IMR-90 (cell line): ENCODE data around the gene CARD18. TPM values are rescaled to one million over a fixed set of nuclear protein-coding genes. Genes with fewer than 3 reads are reported as not detected.

ENCODE experiments used
- ATAC-seq: fragments of 200-7000 bp; cut with Tn5 transposase; 2 replicates; pipeline ENCODE4 v1.9.1; 2020; ENCODE audit warnings: low read depth, mild to moderate bottlenecking, moderate library complexity
- BruUV-seq: library from RNA; stranded (reverse); fragments of 400-500 nt; replicated peaks from 2 replicates; lab custom pipeline; 2021; lab: Mats Ljungman, UMichigan
- CTCF ChIA-PET: fragments of 300-600 bp; formaldehyde crosslinking; extraction: SDS; loops from one replicate; lab custom pipeline; 2021; ENCODE audit warnings: antibody characterized with exemption; lab: Yijun Ruan, JAX
- POLR2A ChIA-PET: fragments of 300-600 bp; sonication (Branson Sonifier 250); formaldehyde crosslinking; loops from one replicate; lab custom pipeline; 2022; ENCODE audit warnings: antibody characterized with exemption; ENCODE audit not compliant: unreplicated experiment; lab: Charles Lee
- DNase-seq: peaks from one replicate; pipeline ENCODE4 v3.0.0; 2013
- H2AFZ ChIP-seq: replicated peaks from 2 replicates; pipeline ENCODE3; 2013; ENCODE audit warnings: low read length, mild to moderate bottlenecking; ENCODE audit not compliant: poor library complexity
- H2AK5ac ChIP-seq: 2 replicates; pipeline ENCODE4 v1.6.1; 2013; ENCODE audit warnings: low read depth, low read length, inconsistent platforms
- H2AK9ac ChIP-seq: replicated peaks from 2 replicates; pipeline ENCODE3; 2013; ENCODE audit warnings: mild to moderate bottlenecking, low read depth, low read length, moderate library complexity; ENCODE audit not compliant: poor library complexity
- H2BK120ac ChIP-seq: 2 replicates; pipeline ENCODE4 v1.6.1; 2013; ENCODE audit warnings: low read depth, low read length, inconsistent platforms
- H2BK15ac ChIP-seq: 3 replicates; pipeline ENCODE4 v1.6.1; 2013; ENCODE audit warnings: low read depth, low read length, inconsistent platforms
- H2BK20ac ChIP-seq: 2 replicates; pipeline ENCODE4 v1.6.1; 2013; ENCODE audit warnings: low read depth, mild to moderate bottlenecking, inconsistent platforms, low read length, moderate library complexity
- H2BK5ac ChIP-seq: 2 replicates; pipeline ENCODE4 v1.6.1; 2013; ENCODE audit warnings: mild to moderate bottlenecking, low read depth, low read length, inconsistent platforms; ENCODE audit not compliant: poor library complexity, severe bottlenecking
- H3K14ac ChIP-seq: replicated peaks from 2 replicates; pipeline ENCODE4 v1.6.1; 2013; ENCODE audit warnings: low read depth, low read length, inconsistent platforms
- H3K18ac ChIP-seq: 2 replicates; pipeline ENCODE4 v1.6.1; 2013; ENCODE audit warnings: low read depth, low read length, control low read depth
- H3K23ac ChIP-seq: 2 replicates; pipeline ENCODE4 v1.6.1; 2013; ENCODE audit warnings: low read depth, low read length, inconsistent platforms
- H3K27ac ChIP-seq: 2 replicates; pipeline ENCODE4 v1.5.1; 2013; ENCODE audit warnings: mild to moderate bottlenecking, control low read depth, low read length; ENCODE audit not compliant: insufficient read depth
- H3K27me3 ChIP-seq: 2 replicates; pipeline ENCODE4 v1.6.1; 2013; ENCODE audit warnings: low read length; ENCODE audit not compliant: control insufficient read depth, insufficient read depth
- H3K36me3 ChIP-seq: 2 replicates; pipeline ENCODE4 v1.6.1; 2013; ENCODE audit warnings: low read length, mixed read lengths; ENCODE audit not compliant: control insufficient read depth, insufficient read depth
- H3K4ac ChIP-seq: 2 replicates; pipeline ENCODE4 v1.6.1; 2013; ENCODE audit warnings: low read depth, low read length, inconsistent platforms
- H3K4me1 ChIP-seq: 2 replicates; pipeline ENCODE4 v1.6.1; 2013; ENCODE audit warnings: low read length, mixed read lengths; ENCODE audit not compliant: control insufficient read depth, insufficient read depth
- H3K4me2 ChIP-seq: 2 replicates; pipeline ENCODE4 v1.6.1; 2013; ENCODE audit warnings: low read depth, mild to moderate bottlenecking, control low read depth, low read length, moderate library complexity
- H3K4me3 ChIP-seq: 2 replicates; pipeline ENCODE4 v1.5.1; 2013; ENCODE audit warnings: low read depth, mild to moderate bottlenecking, control low read depth, low read length, moderate library complexity; ENCODE audit not compliant: insufficient read depth
- H3K56ac ChIP-seq: 2 replicates; pipeline ENCODE4 v1.6.1; 2013; ENCODE audit warnings: low read length, inconsistent platforms; ENCODE audit not compliant: insufficient read depth; ENCODE audit errors: extremely low read depth
- H3K79me1 ChIP-seq, 2 experiments: 2 replicates each; pipeline ENCODE4 v1.6.1; 2013; ENCODE audit warnings: low read length in 2 of 2, inconsistent platforms in 1 of 2, low read depth in 1 of 2
- H3K9ac ChIP-seq: 2 replicates; pipeline ENCODE4 v1.6.1; 2013; ENCODE audit warnings: low read depth, low read length, control low read depth
- H3K9me1 ChIP-seq: 2 replicates; pipeline ENCODE4 v1.6.1; 2013; ENCODE audit warnings: low read length, inconsistent platforms; ENCODE audit not compliant: insufficient read depth
- H3K9me3 ChIP-seq: 2 replicates; pipeline ENCODE4 v1.6.1; 2013; ENCODE audit warnings: low read length; ENCODE audit not compliant: control insufficient read depth, insufficient read depth
- H4K20me1 ChIP-seq: 2 replicates; pipeline ENCODE4 v1.6.1; 2013; ENCODE audit warnings: low read length, inconsistent platforms; ENCODE audit not compliant: insufficient read depth
- H4K5ac ChIP-seq: 2 replicates; pipeline ENCODE4 v1.6.1; 2013; ENCODE audit warnings: mild to moderate bottlenecking, low read depth, low read length, control low read depth
- H4K8ac ChIP-seq, 2 experiments: 2 replicates each; pipeline ENCODE4 v1.6.1; 2013; ENCODE audit warnings: low read depth in 2 of 2, low read length in 2 of 2, control low read depth in 1 of 2, inconsistent platforms in 1 of 2
- H4K91ac ChIP-seq: 2 replicates; pipeline ENCODE4 v1.6.1; 2013; ENCODE audit warnings: low read depth, low read length, inconsistent platforms; ENCODE audit not compliant: insufficient read depth
- BHLHE40 ChIP-seq: fragments of 150-350 bp; IDR thresholded peaks from 2 replicates; pipeline ENCODE4 v1.6.1; 2016; ENCODE audit warnings: mild to moderate bottlenecking, low read depth, low read length
- FOS ChIP-seq: fragments of 150-350 bp; IDR thresholded peaks from 2 replicates; pipeline ENCODE4 v1.6.1; 2016; ENCODE audit warnings: low read depth, low read length
- MAFK ChIP-seq: IDR thresholded peaks from 2 replicates; pipeline ENCODE4 v1.6.1; 2012; ENCODE audit warnings: low read depth, low read length, improper control_type of control experiment
- MXI1 ChIP-seq: IDR thresholded peaks from 2 replicates; pipeline ENCODE4 v1.6.1; 2012; ENCODE audit warnings: low read depth, mild to moderate bottlenecking, low read length, moderate library complexity, borderline replicate concordance
- NFE2L2 ChIP-seq: fragments of 150-350 bp; IDR thresholded peaks from 2 replicates; pipeline ENCODE4 v1.6.1; 2016; ENCODE audit warnings: low read depth, mild to moderate bottlenecking, low read length
- POLR2A ChIP-seq: IDR thresholded peaks from 2 replicates; pipeline ENCODE4 v1.6.1; 2012; ENCODE audit warnings: mild to moderate bottlenecking, low read depth, low read length
- RFX5 ChIP-seq: IDR thresholded peaks from 2 replicates; pipeline ENCODE4 v1.8.0; 2012; ENCODE audit warnings: low read depth, mild to moderate bottlenecking, low read length, moderate library complexity
- SMC3 ChIP-seq: fragments of 150-350 bp; IDR thresholded peaks from 2 replicates; pipeline ENCODE4 v1.6.1; 2016; ENCODE audit warnings: low read depth, mild to moderate bottlenecking, antibody characterized with exemption, low read length, moderate library complexity
- WGBS, 2 experiments: methylation state at CpG; one replicate each; pipeline versions ENCODE4 v1.1.5 to v1.1.7; 2013; ENCODE audit warnings: missing lambda C conversion rate in 2 of 2; ENCODE audit not compliant: insufficient read length in 1 of 2; ENCODE audit errors: extremely low coverage in 2 of 2; 5-methylcytosine and 5-hydroxymethylcytosine counted together
- dilution Hi-C: fragments of 300-500 bp; cut with HindIII; formaldehyde crosslinking; loops from one replicate; pipeline ENCODE4 v1.14.3; 2018; ENCODE audit warnings: low sequenced_read_pairs; ENCODE audit not compliant: unreplicated experiment
- in situ Hi-C: fragments of 300-500 bp; cut with MboI; formaldehyde crosslinking; loops from 3 replicates; pipeline ENCODE4 v1.14.3; 2019; ENCODE audit warnings: low sequenced_read_pairs, inconsistent platforms, mixed read lengths
- intact Hi-C: fragments of 100-400 bp; cut with micrococcal nuclease; formaldehyde crosslinking; loops from 2 replicates; pipeline ENCODE4 v1.10.0; 2022
- polyA plus RNA-seq, 3 experiments: library from polyadenylated mRNA; depleted of rRNA; stranded (reverse); fragments of >200 nt; gene quantifications; 2 replicates each; pipeline ENCODE4 v1.2.3, GENCODE V29; 2012; ENCODE audit warnings: low replicate concordance in 1 of 3
- total RNA-seq: library from RNA; depleted of rRNA; stranded (reverse); fragments of >200 nt; gene quantifications from 2 replicates; pipeline ENCODE4 v1.2.3, GENCODE V29; 2012
- TF ChIP-seq, protein P1 (sequence below): fragments of 150-350 bp; IDR thresholded peaks from 2 replicates; pipeline ENCODE4 v1.6.1; 2017; ENCODE audit warnings: mild to moderate bottlenecking, antibody characterized with exemption, low read length, low read depth
- TF ChIP-seq, protein P2 (sequence below): conservative IDR thresholded peaks from 2 replicates; pipeline ENCODE4 v1.5.1; 2012; ENCODE audit warnings: mild to moderate bottlenecking, low read depth, low read length, improper control_type of control experiment

CARD18 gene
- total and polyA plus RNA-seq, 2 of the 4 experiments (the other 2 are of a cell fraction), result not detected

DNA sequence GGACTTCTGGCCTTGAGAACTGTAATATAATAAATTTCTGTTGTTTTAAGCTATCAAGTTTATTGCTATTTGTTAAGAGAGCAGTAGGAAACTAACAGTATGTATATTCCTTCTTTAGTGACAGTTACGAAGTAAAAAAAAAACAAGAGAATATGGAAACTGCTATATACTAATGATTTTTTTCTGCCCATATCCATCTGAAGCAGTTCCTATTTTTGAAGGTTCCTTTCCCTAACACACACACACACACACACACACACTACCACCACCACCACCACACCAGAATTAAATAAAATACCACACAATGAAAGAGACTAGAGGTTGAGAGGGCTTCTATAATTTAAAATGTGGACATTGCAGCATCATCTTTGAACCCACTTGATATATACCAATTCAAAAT is 44.4 kb upstream of the CARD18 start:
- intact Hi-C loops, result no loop called here
- H3K18ac ChIP-seq, result no peak overlapping the region
- no TSS peak for BruUV-seq

More for the DNA sequence above, 44.4 kb upstream of the CARD18 start:
- Histone ChIP-seq H3K27me3 (no peaks in the 10 kb centered on the region), H3K4me3 (no peak overlapping the region), H4K20me1 (no peaks in the 10 kb centered on the region), H3K14ac (no peak overlapping the region), H4K91ac (no peak overlapping the region), H4K8ac (no peak overlapping the region), H3K4ac (no peak overlapping the region), H3K9ac (no peak overlapping the region), H4K5ac (no peak overlapping the region), H3K4me2 (no peak overlapping the region), H2BK5ac (no peak overlapping the region), H3K23ac (no peak overlapping the region), H3K4me1 (peaks cover 2% of the 10 kb centered on the region; the same call in 1 of the 2 replicates), H3K27ac (no peak overlapping the region), H2BK15ac (no peak overlapping the region), H2AFZ (no peak overlapping the region), H2BK120ac (no peak overlapping the region), H3K79me1 (no peaks in the 10 kb centered on the region), H3K9me1 (no peaks in the 10 kb centered on the region; the same call in 1 of the 2 replicates), H3K9me3 (no peaks in the 10 kb centered on the region), H3K56ac (no peak overlapping the region), H2BK20ac (no peak overlapping the region), H2AK9ac (no peak overlapping the region), H3K36me3 (no peaks in the 10 kb centered on the region), H2AK5ac (no peak overlapping the region)
- POLR2A ChIA-PET, result no interaction called here
- dilution Hi-C loops, result no loop called here
- ATAC-seq (no peak), DNase-seq (no peak)
- CTCF ChIA-PET, result no interaction called here
- in situ Hi-C loops, result no loop called here
- WGBS, 2 experiments, result no CpG with 5 or more reads among the region's 1 CpG
- TF ChIP-seq, protein P1, sequence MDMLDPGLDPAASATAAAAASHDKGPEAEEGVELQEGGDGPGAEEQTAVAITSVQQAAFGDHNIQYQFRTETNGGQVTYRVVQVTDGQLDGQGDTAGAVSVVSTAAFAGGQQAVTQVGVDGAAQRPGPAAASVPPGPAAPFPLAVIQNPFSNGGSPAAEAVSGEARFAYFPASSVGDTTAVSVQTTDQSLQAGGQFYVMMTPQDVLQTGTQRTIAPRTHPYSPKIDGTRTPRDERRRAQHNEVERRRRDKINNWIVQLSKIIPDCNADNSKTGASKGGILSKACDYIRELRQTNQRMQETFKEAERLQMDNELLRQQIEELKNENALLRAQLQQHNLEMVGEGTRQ, result no peak
- TF ChIP-seq MXI1 (no peak), POLR2A (no peak), MAFK (no peak), RFX5 (no peak), NFE2L2 (no peak), BHLHE40 (no peak), SMC3 (no peak), FOS (no peak)
- TF ChIP-seq, protein P2, sequence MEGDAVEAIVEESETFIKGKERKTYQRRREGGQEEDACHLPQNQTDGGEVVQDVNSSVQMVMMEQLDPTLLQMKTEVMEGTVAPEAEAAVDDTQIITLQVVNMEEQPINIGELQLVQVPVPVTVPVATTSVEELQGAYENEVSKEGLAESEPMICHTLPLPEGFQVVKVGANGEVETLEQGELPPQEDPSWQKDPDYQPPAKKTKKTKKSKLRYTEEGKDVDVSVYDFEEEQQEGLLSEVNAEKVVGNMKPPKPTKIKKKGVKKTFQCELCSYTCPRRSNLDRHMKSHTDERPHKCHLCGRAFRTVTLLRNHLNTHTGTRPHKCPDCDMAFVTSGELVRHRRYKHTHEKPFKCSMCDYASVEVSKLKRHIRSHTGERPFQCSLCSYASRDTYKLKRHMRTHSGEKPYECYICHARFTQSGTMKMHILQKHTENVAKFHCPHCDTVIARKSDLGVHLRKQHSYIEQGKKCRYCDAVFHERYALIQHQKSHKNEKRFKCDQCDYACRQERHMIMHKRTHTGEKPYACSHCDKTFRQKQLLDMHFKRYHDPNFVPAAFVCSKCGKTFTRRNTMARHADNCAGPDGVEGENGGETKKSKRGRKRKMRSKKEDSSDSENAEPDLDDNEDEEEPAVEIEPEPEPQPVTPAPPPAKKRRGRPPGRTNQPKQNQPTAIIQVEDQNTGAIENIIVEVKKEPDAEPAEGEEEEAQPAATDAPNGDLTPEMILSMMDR, result no peak
